IPS DF 19.7 (cell line): ENCODE data around the gene C14orf132.

ENCODE experiments used
- DNase-seq: peaks from one replicate; pipeline ENCODE4 v3.0.0-alpha.2; 2013; ENCODE audit warnings: low read depth, low spot score

The C14orf132 gene

DNA sequence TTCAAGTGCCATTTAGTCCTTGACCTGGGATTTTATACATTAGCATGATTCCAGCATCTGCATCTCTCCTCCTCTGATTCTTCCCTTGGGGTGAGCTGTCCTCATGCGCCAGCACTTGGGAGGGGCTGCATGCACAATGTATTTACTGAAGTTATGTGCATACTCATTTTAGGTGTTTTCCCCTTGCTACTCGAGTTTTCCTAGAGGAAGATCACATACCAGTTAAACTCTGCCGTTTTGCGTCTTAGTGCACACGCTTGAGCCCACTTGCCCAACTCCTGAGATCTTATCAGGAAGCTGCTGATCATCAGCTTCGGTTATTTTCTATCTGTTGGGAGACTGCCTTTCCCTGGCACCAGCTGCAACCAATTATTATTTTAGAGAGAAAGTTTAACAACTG is 78.8 kb downstream of the C14orf132 start:
- no peak for DNase-seq

GRCh38 chr14:96118391-96118790 is 79.2 kb downstream of the C14orf132 start:
- DNase-seq: no peak

- DNase-seq: no peak
These were observed 80.8 kb downstream of the C14orf132 start for GRCh38 chr14:96119947-96120346.

GRCh38 chr14:96120392-96120791 is 81.2 kb downstream of the C14orf132 start:
- DNase-seq: no peak

DNA sequence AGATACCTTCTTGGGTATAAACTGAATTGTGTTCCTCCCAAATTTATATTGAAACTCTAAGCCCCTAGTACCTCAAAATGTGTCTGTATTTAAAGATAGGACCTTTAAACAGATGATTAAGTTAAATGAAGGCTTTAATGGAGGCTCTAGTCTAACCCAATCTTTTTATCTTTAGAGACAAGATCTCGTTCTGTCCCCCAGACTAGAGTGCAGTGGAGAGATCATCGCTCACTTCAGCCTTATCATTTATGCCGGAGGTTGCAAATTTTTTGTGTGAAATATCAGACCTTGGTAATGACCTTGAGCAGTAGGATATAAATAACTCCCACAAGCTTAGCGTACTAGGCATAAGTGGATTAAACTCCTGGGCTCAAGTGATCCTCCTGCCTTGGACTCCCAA is 81.8 kb downstream of the C14orf132 start:
- no peak for DNase-seq

DNA sequence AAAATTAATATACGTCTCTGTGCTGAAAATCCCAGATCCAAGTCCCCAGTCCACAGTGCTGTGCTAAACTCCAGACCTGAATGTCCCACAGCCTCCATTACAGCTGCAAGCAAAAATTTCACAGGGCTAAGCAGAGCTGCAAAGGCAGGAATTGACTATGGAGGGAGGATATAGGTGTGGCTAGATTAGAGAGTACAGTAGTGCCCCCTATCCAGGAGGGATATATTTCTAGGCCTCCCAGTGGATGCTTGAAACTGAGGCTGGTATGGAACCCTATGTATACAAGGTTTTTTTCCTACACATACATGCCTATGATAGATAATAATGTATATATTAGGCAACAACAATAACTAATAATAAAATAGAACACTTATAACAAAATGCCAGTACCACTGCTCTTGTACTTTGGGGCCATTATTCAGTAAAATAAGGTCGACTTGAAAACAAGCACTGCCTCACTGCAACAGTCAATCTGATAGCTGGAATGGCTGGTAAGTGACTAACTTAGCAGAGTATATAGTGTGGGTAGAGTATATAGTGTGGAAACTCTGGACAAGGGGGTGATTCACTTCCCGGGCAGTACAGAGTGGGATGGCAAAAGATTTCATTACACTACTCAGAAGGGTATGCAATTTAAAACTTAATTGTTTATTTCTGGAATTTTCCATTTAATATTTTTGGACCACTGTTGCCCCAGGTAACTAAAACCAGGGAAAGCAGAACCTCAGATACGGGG is 82.7 kb downstream of the C14orf132 start:
- DNase-seq: no peak

DNA sequence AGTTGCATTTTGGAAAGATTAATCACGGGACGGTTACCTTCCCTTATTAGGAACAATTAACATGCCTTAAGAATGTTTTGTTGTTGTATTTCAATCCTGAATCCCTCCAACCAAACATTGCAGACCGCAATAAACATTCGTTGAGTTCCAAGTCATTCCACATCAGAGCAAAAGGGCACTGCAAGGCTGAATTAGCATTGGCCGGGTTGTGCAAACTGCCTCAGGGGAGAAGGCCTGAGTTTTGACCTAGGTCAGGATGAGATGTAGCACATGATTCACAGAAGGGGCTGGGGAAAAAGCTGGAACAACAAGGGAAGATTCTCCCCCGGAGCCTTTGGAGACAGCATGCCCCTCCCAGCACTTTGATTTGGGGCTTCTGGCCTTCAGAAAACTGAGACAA is 83.3 kb downstream of the C14orf132 start:
- DNase-seq: no peak

DNA sequence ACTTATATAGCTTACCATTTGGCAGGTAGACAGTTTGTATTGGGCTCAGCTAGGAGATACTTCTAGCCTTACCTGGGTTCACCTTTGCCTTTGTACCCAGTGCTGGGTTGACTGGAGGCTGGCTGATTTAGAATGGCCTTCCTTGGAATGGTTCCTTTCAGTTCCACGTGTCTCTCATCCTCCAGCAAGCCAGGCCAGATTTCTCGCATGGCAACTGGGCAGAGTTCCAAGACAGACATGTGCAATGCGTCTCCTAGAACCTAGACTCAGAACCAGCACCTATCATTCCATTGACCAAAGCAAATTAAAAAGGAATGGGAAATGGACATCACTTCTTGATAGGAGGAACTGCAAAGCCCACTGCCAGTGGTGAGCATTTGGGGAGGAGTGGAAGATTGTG is 86.4 kb downstream of the C14orf132 start:
- DNase-seq: no peak

DNA sequence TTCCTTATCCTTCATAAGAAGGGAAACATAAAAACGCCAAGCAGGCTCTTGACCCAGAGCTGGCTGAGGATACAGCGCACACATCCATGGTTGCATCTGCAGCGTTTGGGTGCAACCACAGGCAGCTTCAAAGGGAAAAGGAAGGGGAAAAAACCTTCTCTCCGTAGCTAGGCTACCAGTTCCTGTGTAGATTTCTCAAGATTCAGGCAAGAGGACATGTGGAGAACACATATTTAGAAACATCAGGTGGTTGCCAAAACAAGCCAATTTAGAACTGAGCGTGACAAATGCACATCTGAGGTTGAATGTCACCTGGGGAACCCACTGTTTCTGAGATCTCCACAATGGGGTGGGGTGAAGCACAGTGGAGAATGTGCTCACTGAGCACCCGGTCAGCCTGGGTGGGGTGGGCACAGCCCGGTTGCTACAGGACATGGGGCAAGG is 87.2 kb downstream of the C14orf132 start:
- no peak for DNase-seq

- no peak for DNase-seq
These were observed 87.7 kb downstream of the C14orf132 start for GRCh38 chr14:96126783-96127271.

GRCh38 chr14:96129128-96129736 is 90.1 kb downstream of the C14orf132 start:
- no peak for DNase-seq

GRCh38 chr14:96130391-96130790 is 91.2 kb downstream of the C14orf132 start:
- DNase-seq: no peak

DNA sequence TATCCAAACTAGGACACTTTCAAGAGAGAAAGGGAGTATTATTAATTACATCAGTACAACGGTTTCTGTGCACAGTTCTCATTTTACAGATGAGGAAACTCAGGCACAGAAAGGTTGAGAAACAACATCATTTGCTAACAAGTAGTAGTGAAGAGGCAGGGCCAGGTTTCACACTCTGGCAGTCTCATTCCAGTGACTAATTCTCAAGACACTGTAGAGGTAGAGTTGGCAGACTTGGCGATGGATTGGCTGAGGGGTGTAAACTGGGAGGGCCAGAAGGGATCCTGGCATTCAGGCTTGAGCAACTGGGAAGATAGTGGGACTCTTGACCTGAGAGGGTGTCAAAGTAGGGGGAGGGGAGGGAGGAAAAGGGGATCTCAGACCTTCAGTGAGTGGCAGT is 91.7 kb downstream of the C14orf132 start:
- DNase-seq: no peak

- DNase-seq: no peak
These were observed 92.7 kb downstream of the C14orf132 start for GRCh38 chr14:96131836-96132235.

DNA sequence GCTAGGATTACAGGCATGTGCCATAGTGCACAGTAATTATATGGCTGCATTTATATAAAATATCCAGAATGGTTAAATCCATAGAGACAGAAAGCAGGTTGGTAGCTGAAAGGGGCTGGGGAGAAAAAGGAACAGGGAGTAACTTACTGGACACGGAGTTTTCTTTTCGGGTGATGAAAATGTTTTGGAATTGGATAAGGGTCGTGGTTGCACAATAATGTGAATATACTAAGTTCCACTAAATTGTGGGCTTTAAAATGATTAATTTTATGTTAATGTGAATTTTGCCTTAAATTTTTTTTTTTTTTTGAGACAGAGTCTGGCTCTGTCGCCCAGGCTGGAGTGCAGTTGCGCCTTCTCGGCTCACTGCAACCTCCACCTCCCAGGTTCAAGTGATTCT is 95.3 kb downstream of the C14orf132 start:
- no peak for DNase-seq

GRCh38 chr14:96135285-96135684 is 96.1 kb downstream of the C14orf132 start:
- DNase-seq: no peak

GRCh38 chr14:96136371-96137005 is 97.3 kb downstream of the C14orf132 start:
- DNase-seq: no peak

GRCh38 chr14:96138241-96138640 is 99.1 kb downstream of the C14orf132 start:
- no peak for DNase-seq

DNA sequence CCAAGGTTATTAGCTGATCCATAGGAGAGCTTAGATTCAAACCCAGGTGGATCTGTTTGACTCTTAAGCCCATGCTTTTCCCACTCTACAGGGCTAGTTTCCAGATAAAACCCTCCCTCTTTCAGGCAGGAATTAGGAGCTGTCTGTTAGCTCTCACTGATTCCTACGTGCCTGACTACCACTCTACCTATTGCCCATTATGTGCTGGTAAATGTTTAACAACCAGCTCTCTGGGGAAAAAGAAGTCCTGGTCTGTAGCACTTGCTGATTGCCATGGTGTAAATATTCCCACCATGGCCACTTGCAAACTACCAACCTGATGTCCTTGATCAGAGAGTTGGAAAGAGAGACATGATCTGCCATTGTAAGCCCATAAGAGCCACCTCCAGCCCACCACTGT is 100.0 kb downstream of the C14orf132 start:
- DNase-seq: no peak

DNA sequence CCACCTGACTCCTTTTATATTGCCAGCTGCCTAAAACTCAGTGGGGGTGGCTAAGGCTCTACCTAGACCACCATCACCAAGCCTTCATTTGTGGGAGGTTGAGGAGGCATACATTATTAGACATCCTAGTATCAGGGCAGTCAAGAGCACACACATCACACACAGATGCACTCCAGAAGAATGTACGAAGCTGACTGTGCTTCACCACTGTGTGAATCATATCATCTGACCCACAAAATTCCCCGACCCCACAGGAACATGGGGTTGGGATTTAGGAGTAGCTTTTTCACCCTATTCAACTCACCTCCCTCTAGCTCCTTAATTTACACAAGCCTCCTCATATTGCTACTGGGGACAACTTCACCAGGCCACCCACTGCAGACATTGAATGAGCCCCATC is 100.7 kb downstream of the C14orf132 start:
- no peak for DNase-seq

DNA sequence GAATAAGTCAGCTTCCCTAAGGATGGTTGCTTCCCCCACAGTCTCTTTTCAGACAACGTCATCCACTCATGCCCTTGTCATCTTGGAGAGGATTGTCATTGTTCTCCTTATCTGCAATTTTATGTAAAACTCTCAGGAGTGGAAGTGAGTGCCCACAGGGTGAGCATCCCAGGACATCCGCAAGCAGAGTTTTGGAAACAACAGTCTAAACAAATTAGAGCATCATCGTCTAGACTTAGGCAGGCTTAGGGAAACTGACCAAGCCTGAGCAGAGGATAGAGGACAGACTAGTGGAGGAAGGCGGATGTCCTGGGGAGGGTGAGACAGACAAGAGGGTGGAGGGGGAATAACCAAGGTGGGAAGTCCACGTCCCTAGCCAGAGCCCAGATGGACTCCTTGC is 101.8 kb downstream of the C14orf132 start:
- no peak for DNase-seq
